Memory B cell (primary cell): ENCODE results near the gene RHBDF2.
"Not testable (repeated sequence)": the region's sequence is repeated elsewhere in the genome, so short reads cannot be mapped to it uniquely, and the experiment has no call there.

ENCODE experiments used
- ATAC-seq: fragments of 150-1000 bp; cut with Tn5 transposase; 2 replicates; pipeline ENCODE4 v1.10.0; 2021; ENCODE audit warnings: low read depth, mild to moderate bottlenecking, moderate library complexity
- DNase-seq, 2 donors: peaks; one replicate each; pipeline ENCODE4 v3.0.0; 2022; ENCODE audit warnings: low spot score in 2 of 2
- H3K27ac Mint-ChIP-seq: one replicate; pipeline ENCODE4 v1.8.0; 2022; ENCODE audit warnings: mild to moderate bottlenecking, moderate library complexity, mixed read lengths
- H3K27me3 Mint-ChIP-seq: one replicate; pipeline ENCODE4 v1.8.0; 2022; ENCODE audit warnings: mixed read lengths
- H3K36me3 Mint-ChIP-seq: one replicate; pipeline ENCODE4 v1.8.0; 2022; ENCODE audit warnings: mild to moderate bottlenecking, mixed read lengths
- H3K4me1 Mint-ChIP-seq: one replicate; pipeline ENCODE4 v1.8.0; 2022; ENCODE audit warnings: mixed read lengths
- H3K4me3 Mint-ChIP-seq: one replicate; pipeline ENCODE4 v1.8.0; 2022; ENCODE audit warnings: mild to moderate bottlenecking, moderate library complexity, mixed read lengths
- H3K9me3 Mint-ChIP-seq: one replicate; pipeline ENCODE4 v1.8.0; 2022; ENCODE audit warnings: mixed read lengths

RHBDF2 gene

GRCh38 chr17:76523084-76524037 is 22.1 kb upstream of the RHBDF2 start:
- H3K27me3 Mint-ChIP-seq = peaks cover 7% of the 10 kb centered on the region
- peaks cover 22% of the 10 kb centered on the region for H3K4me1 Mint-ChIP-seq
- H3K27ac Mint-ChIP-seq = no peak overlapping the region
- DNase-seq (peak; percentile 85 to 89), ATAC-seq (peak; percentile 53)
- H3K4me3 Mint-ChIP-seq = peak overlapping the region; percentile 44
- H3K9me3 Mint-ChIP-seq = no peaks in the 10 kb centered on the region
- H3K36me3 Mint-ChIP-seq = no peaks in the 10 kb centered on the region

GRCh38 chr17:76521683-76522082 is 20.5 kb upstream of the RHBDF2 start:
- not testable (repeated sequence) for H3K27ac Mint-ChIP-seq, ATAC-seq

GRCh38 chr17:76521262-76521661 is 20.0 kb upstream of the RHBDF2 start:
- Mint-ChIP-seq H3K27ac (no peak overlapping the region), H3K9me3 (no peaks in the 10 kb centered on the region), H3K4me1 (peaks cover 17% of the 10 kb centered on the region), H3K27me3 (peaks cover 7% of the 10 kb centered on the region), H3K36me3 (no peaks in the 10 kb centered on the region), H3K4me3 (no peak overlapping the region)
- DNase-seq (no peak), ATAC-seq (no peak)

More at GRCh38 chr17:76521683-76522082, 20.5 kb upstream of the RHBDF2 start:
- H3K36me3 Mint-ChIP-seq, H3K4me3 Mint-ChIP-seq, DNase-seq, H3K27me3 Mint-ChIP-seq, H3K9me3 Mint-ChIP-seq: not testable (repeated sequence)
- peaks cover 17% of the 10 kb centered on the region for H3K4me1 Mint-ChIP-seq

- Mint-ChIP-seq H3K27me3 (peaks cover 7% of the 10 kb centered on the region), H3K9me3 (no peaks in the 10 kb centered on the region), H3K4me3 (no peak overlapping the region), H3K4me1 (peaks cover 19% of the 10 kb centered on the region), H3K36me3 (no peaks in the 10 kb centered on the region), H3K27ac (no peak overlapping the region)
- DNase-seq (no peak), ATAC-seq (no peak)
Observed at GRCh38 chr17:76519048-76519966, 18.1 kb upstream of the RHBDF2 start.

GRCh38 chr17:76517638-76518038 is 16.4 kb upstream of the RHBDF2 start:
- no peak overlapping the region for H3K27ac Mint-ChIP-seq
- H3K27me3 Mint-ChIP-seq = peaks cover 7% of the 10 kb centered on the region
- ATAC-seq (no peak), DNase-seq (no peak)
- H3K4me1 Mint-ChIP-seq = peaks cover 13% of the 10 kb centered on the region
- H3K9me3 Mint-ChIP-seq = no peaks in the 10 kb centered on the region
- no peak overlapping the region for H3K4me3 Mint-ChIP-seq
- no peaks in the 10 kb centered on the region for H3K36me3 Mint-ChIP-seq

GRCh38 chr17:76515274-76515949 is 14.2 kb upstream of the RHBDF2 start:
- H3K27me3 Mint-ChIP-seq = peaks cover 3% of the 10 kb centered on the region
- H3K4me1 Mint-ChIP-seq = peaks cover 13% of the 10 kb centered on the region
- peak; percentile 85 for ATAC-seq
- H3K9me3 Mint-ChIP-seq = no peaks in the 10 kb centered on the region
- no peaks in the 10 kb centered on the region for H3K36me3 Mint-ChIP-seq
- DNase-seq = peak in 1 of 2 donors; percentile 54
- H3K27ac Mint-ChIP-seq = peak overlapping the region; percentile 96
- peak overlapping the region; percentile 60 for H3K4me3 Mint-ChIP-seq

GRCh38 chr17:76514355-76514754 is 13.1 kb upstream of the RHBDF2 start:
- H3K9me3 Mint-ChIP-seq, H3K27me3 Mint-ChIP-seq, DNase-seq, ATAC-seq, H3K36me3 Mint-ChIP-seq: not testable (repeated sequence)
- Mint-ChIP-seq H3K4me1 (peaks cover 13% of the 10 kb centered on the region), H3K27ac (peak overlapping the region; percentile 96), H3K4me3 (peak overlapping the region; percentile 51)

GRCh38 chr17:76513306-76513692 is 12.1 kb upstream of the RHBDF2 start:
- Mint-ChIP-seq H3K4me3 (no peak overlapping the region), H3K9me3 (no peaks in the 10 kb centered on the region), H3K27me3 (no peaks in the 10 kb centered on the region), H3K4me1 (peaks cover 10% of the 10 kb centered on the region), H3K36me3 (no peaks in the 10 kb centered on the region), H3K27ac (peak overlapping the region; percentile 96)
- no peak for ATAC-seq
- no peak for DNase-seq

- Mint-ChIP-seq H3K4me1 (peaks cover 10% of the 10 kb centered on the region), H3K27ac (peak overlapping the region; percentile 96)
- ATAC-seq = no peak
Observed at GRCh38 chr17:76512366-76513305, 11.4 kb upstream of the RHBDF2 start.

GRCh38 chr17:76511668-76512365 is 10.6 kb upstream of the RHBDF2 start:
- ATAC-seq (no peak), DNase-seq (no peak)
- H3K4me1 Mint-ChIP-seq = peaks cover 10% of the 10 kb centered on the region
- peaks cover 2% of the 10 kb centered on the region for H3K27me3 Mint-ChIP-seq
- no peak overlapping the region for H3K4me3 Mint-ChIP-seq
- H3K36me3 Mint-ChIP-seq = no peaks in the 10 kb centered on the region
- H3K27ac Mint-ChIP-seq = no peak overlapping the region
- no peaks in the 10 kb centered on the region for H3K9me3 Mint-ChIP-seq

More at GRCh38 chr17:76512366-76513305, 11.4 kb upstream of the RHBDF2 start:
- Mint-ChIP-seq H3K27me3 (peaks cover 2% of the 10 kb centered on the region), H3K4me3 (no peak overlapping the region), H3K36me3 (no peaks in the 10 kb centered on the region), H3K9me3 (no peaks in the 10 kb centered on the region)
- DNase-seq = no peak

GRCh38 chr17:76510831-76511244 is 9.6 kb upstream of the RHBDF2 start:
- Mint-ChIP-seq H3K27me3 (peaks cover 2% of the 10 kb centered on the region), H3K4me1 (peaks cover 15% of the 10 kb centered on the region), H3K36me3 (no peaks in the 10 kb centered on the region), H3K9me3 (no peaks in the 10 kb centered on the region), H3K4me3 (no peak overlapping the region), H3K27ac (no peak overlapping the region)
- no peak for ATAC-seq
- DNase-seq = no peak

- not testable (repeated sequence) for H3K27me3 Mint-ChIP-seq, H3K4me3 Mint-ChIP-seq, DNase-seq, ATAC-seq, H3K36me3 Mint-ChIP-seq, H3K9me3 Mint-ChIP-seq, H3K4me1 Mint-ChIP-seq, H3K27ac Mint-ChIP-seq
Observed at GRCh38 chr17:76508472-76509063, 7.3 kb upstream of the RHBDF2 start.
